GM23248 (cell line): Measurements from ENCODE around the gene REC8.

Experiments
- EZH2 ChIP-seq: fragments of 200-600 bp; sonication (generic); IDR thresholded peaks from 2 replicates; pipeline ENCODE4 v1.6.1; 2018; ENCODE audit warnings: antibody characterized with exemption, mild to moderate bottlenecking; ENCODE audit not compliant: insufficient read depth, poor library complexity, severe bottlenecking
- EZH2phosphoT487 ChIP-seq: fragments of 200-600 bp; sonication (generic); IDR thresholded peaks from 2 replicates; pipeline ENCODE4 v1.6.1; 2018; ENCODE audit warnings: antibody characterized with exemption, moderate library complexity, mild to moderate bottlenecking, low read depth; ENCODE audit not compliant: insufficient read depth

DNA sequence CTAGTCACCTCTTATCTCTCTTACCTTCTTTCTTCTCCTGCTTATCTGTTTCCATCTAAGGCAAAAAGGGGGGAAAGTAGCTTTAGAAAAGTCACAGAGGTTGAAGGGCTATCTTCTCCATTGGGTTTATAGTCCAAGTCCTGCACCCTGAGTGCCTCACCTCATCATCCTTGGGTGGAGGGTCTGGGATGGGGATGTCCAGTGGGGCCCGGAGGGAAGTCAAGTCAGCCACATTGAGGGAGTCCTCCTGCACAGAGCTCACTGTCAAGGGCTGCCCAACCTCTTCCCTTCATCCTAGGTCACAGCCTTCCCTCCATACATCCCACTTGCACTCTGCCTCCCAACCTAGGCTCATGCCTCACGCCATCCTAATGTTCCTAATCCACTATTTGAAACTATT, 26.7 kb upstream of the REC8 start:
- TF ChIP-seq EZH2 (no peak), EZH2phosphoT487 (no peak)
